ENCODE data around the gene PDZRN3.

The PDZRN3 gene

DNA sequence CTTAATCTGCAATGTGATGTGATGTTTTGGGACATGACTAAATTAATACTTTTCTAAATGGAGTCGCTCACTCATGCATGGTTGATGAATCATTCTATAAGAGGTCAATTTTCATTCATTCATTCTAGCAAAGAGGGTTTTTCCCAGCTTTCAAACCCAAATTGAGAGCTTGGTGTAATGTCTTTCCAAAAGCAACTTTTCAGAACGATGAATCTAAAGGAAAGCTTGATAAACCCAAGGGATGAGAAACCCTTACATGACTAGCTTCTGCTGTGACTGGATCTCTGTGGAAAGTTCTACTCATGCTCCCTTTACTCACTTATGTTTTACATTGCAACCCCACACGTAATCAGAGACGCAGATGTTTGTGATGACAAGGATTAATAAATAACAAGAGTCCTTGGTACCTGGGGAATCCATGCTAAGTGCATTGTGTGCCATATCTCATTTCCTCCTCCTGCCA is 47.7 kb downstream of the PDZRN3 start:
- DNase-seq = no peak
- H3K36me3 ChIP-seq = no peaks in the 10 kb centered on the region
- peaks cover 12% of the 10 kb centered on the region for H3K4me1 ChIP-seq
- TF ChIP-seq, protein P1, sequence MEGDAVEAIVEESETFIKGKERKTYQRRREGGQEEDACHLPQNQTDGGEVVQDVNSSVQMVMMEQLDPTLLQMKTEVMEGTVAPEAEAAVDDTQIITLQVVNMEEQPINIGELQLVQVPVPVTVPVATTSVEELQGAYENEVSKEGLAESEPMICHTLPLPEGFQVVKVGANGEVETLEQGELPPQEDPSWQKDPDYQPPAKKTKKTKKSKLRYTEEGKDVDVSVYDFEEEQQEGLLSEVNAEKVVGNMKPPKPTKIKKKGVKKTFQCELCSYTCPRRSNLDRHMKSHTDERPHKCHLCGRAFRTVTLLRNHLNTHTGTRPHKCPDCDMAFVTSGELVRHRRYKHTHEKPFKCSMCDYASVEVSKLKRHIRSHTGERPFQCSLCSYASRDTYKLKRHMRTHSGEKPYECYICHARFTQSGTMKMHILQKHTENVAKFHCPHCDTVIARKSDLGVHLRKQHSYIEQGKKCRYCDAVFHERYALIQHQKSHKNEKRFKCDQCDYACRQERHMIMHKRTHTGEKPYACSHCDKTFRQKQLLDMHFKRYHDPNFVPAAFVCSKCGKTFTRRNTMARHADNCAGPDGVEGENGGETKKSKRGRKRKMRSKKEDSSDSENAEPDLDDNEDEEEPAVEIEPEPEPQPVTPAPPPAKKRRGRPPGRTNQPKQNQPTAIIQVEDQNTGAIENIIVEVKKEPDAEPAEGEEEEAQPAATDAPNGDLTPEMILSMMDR (IDR thresholded peaks at IDR 0.05; ENCODE audit: low read depth, low read length) = no peak
- no peaks in the 10 kb centered on the region for H3K9me3 ChIP-seq
- H3K4me3 ChIP-seq (ENCODE audit: low read depth, low read length) = no peak overlapping the region
- no peaks in the 10 kb centered on the region for H3K27me3 ChIP-seq

DNA sequence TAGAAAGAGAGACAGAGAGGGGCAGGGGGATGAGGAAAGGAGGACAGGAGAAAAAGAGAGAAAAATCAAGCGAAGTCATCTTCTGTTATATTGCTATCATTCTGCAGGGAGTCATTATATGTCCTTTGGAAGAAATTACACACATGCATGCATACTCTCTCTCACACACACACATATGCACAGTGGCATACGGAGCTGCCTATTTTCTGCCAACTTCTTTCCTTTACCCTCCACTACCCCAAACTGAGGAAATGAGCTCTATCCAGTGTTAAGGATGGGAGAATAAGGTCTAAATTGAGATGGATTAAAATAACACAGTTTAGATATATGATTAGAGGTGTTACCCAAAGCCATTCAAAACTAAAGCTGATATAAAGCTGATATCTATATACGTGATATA is 48.8 kb downstream of the PDZRN3 start:
- H3K9me3 ChIP-seq = no peaks in the 10 kb centered on the region
- H3K4me1 ChIP-seq = peaks cover 12% of the 10 kb centered on the region
- no peaks in the 10 kb centered on the region for H3K36me3 ChIP-seq
- H3K4me3 ChIP-seq (ENCODE audit: low read depth, low read length) = no peak overlapping the region
- TF ChIP-seq, protein P1 (IDR thresholded peaks at IDR 0.05; ENCODE audit: low read depth, low read length) = no peak
- H3K27me3 ChIP-seq = no peaks in the 10 kb centered on the region
- no peak for DNase-seq

DNA sequence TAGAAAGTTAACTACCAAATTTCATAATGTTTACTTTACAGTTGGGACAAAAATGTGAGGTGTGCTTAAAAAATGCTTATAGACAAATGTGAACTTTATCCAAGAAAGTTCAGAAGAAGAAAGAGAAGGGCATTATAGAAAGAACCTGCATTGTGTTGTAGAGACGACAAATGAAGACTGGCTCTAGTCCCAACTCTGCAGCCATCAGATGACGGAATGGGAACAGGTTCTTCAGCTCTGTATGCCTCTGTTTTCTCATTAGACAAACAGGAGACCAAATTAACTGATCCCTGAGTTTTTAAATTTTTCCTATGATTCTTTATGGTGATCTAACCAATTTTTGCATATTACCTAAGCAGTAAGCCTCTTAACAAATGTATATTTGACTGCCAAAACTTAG is 49.2 kb downstream of the PDZRN3 start:
- H3K36me3 ChIP-seq = no peaks in the 10 kb centered on the region

GRCh38 chr3:73573204-73573603 is 51.5 kb downstream of the PDZRN3 start:
- H3K36me3 ChIP-seq = no peaks in the 10 kb centered on the region
- TF ChIP-seq, protein P1 (IDR thresholded peaks at IDR 0.05; ENCODE audit: low read depth, low read length) = no peak
- no peaks in the 10 kb centered on the region for H3K9me3 ChIP-seq
- peaks cover 12% of the 10 kb centered on the region for H3K4me1 ChIP-seq
- no peak overlapping the region for H3K4me3 ChIP-seq (ENCODE audit: low read depth, low read length)
- no peak for DNase-seq
- H3K27me3 ChIP-seq = no peaks in the 10 kb centered on the region

More for the DNA sequence above, 49.2 kb downstream of the PDZRN3 start:
- Histone ChIP-seq H3K4me3 (ENCODE audit: low read depth, low read length) (no peak overlapping the region), H3K4me1 (peaks cover 12% of the 10 kb centered on the region), H3K27me3 (no peaks in the 10 kb centered on the region), H3K9me3 (no peaks in the 10 kb centered on the region)
- TF ChIP-seq, protein P1 (IDR thresholded peaks at IDR 0.05; ENCODE audit: low read depth, low read length) = no peak
- DNase-seq = no peak

GRCh38 chr3:73572368-73572767 is 52.4 kb downstream of the PDZRN3 start:
- Histone ChIP-seq H3K36me3 (no peaks in the 10 kb centered on the region), H3K27me3 (no peaks in the 10 kb centered on the region), H3K4me1 (peaks cover 8% of the 10 kb centered on the region), H3K9me3 (no peaks in the 10 kb centered on the region), H3K4me3 (ENCODE audit: low read depth, low read length) (no peak overlapping the region)
- DNase-seq = no peak
- TF ChIP-seq, protein P1 (IDR thresholded peaks at IDR 0.05; ENCODE audit: low read depth, low read length) = no peak

GRCh38 chr3:73571238-73571794 is 53.4 kb downstream of the PDZRN3 start:
- Histone ChIP-seq H3K4me1 (peaks cover 5% of the 10 kb centered on the region; the same call in 1 of the 2 replicates), H3K27me3 (no peaks in the 10 kb centered on the region), H3K9me3 (no peaks in the 10 kb centered on the region), H3K36me3 (no peaks in the 10 kb centered on the region), H3K4me3 (ENCODE audit: low read depth, low read length) (no peak overlapping the region)
- no peak for DNase-seq
- TF ChIP-seq, protein P1 (IDR thresholded peaks at IDR 0.05; ENCODE audit: low read depth, low read length) = no peak

Data from BE2C (cell line).